Ascending aorta (tissue), 2 donors: Measurements from ENCODE around the gene ANGPTL5. TPM values are rescaled to one million over a fixed set of nuclear protein-coding genes. Genes with fewer than 3 reads are reported as not detected.
A peak's percentile ranks its signal among the peaks of the same experiment; 100 is the strongest.

Experiments used
- DNase-seq, 2 donors: peaks; one replicate each; pipeline ENCODE4 v3.0.0-alpha.2; 2019; ENCODE audit warnings: low spot score in 2 of 2
- H3K27ac ChIP-seq, 2 donors: fragments of 200-600 bp; sonication (generic); one replicate each; pipeline ENCODE4 v1.5.1; 2016 to 2017; ENCODE audit warnings: mild to moderate bottlenecking in 1 of 2
- H3K27me3 ChIP-seq: fragments of 200-600 bp; sonication (generic); one replicate; pipeline ENCODE4 v1.5.1; 2017
- H3K36me3 ChIP-seq, 2 donors: fragments of 200-600 bp; sonication (generic); one replicate each; pipeline ENCODE4 v1.5.1; 2016
- H3K4me1 ChIP-seq, 2 donors: fragments of 200-600 bp; sonication (generic); one replicate each; pipeline ENCODE4 v1.5.1; 2016 to 2017; ENCODE audit warnings: mild to moderate bottlenecking in 1 of 2
- H3K4me3 ChIP-seq, 2 donors: fragments of 200-600 bp; sonication (generic); one replicate each; pipeline ENCODE4 v1.5.1; 2016 to 2017; ENCODE audit warnings: mild to moderate bottlenecking in 1 of 2
- H3K9me3 ChIP-seq, 2 donors: fragments of 200-600 bp; sonication (generic); one replicate each; pipeline ENCODE4 v1.5.1; 2016
- CTCF ChIP-seq, 3 experiments: fragments of 200-600 bp in 2 of 3; fragments of 450-650 bp in 1 of 3; sonication (generic) in 2 of 3; IDR thresholded peaks; one replicate each; pipeline ENCODE4 v1.5.1; 2016 to 2019; ENCODE audit warnings: antibody characterized with exemption in 3 of 3, mild to moderate bottlenecking in 1 of 3, moderate library complexity in 1 of 3
- intact Hi-C: fragments of 100-400 bp; cut with DNase I; formaldehyde crosslinking; loops from one replicate; pipeline ENCODE4 v1.15.1; 2023
- total RNA-seq: library from RNA; depleted of rRNA; stranded (reverse); fragments of >200 nt; gene quantifications from one replicate; pipeline ENCODE4 v1.1.0, GENCODE V29; 2016

The ANGPTL5 gene
- total RNA-seq, 1 donor from 2014 or later, result not detected

- Histone ChIP-seq H3K4me3 (peak overlapping the region; percentile 46 to 74), H3K36me3 (no peaks in the 10 kb centered on the region), H3K27me3 (no peaks in the 10 kb centered on the region), H3K9me3 (no peaks in the 10 kb centered on the region), H3K27ac (peak overlapping the region; percentile 86 to 97), H3K4me1 (peaks cover 6 to 9% of the 10 kb centered on the region in 2 donors)
- DNase-seq, result no peak
- intact Hi-C loops, result loop anchor here (2.0 to 10.0 kb wide), 6 partner anchors 196 to 1180 kb away; partner anchors contain the start of genes BIRC2, DCUN1D5, PGR and YAP1
- TF ChIP-seq CTCF (IDR thresholded peaks at IDR 0.05), result no peak
Measured at GRCh38 chr11:101914341-101914737, 2.0 kb downstream of the ANGPTL5 start.

- DNase-seq, result no peak
- Histone ChIP-seq H3K9me3 (no peaks in the 10 kb centered on the region), H3K4me3 (peak overlapping the region in 1 of 2 donors; percentile 74), H3K27ac (peak overlapping the region; percentile 86 to 97), H3K4me1 (peaks cover 6 to 9% of the 10 kb centered on the region in 2 donors), H3K36me3 (no peaks in the 10 kb centered on the region), H3K27me3 (no peaks in the 10 kb centered on the region)
- no peak for TF ChIP-seq CTCF (IDR thresholded peaks at IDR 0.05)
- intact Hi-C loops, result loop anchor here (2.0 to 10.0 kb wide), 6 partner anchors 197 to 1181 kb away; partner anchors contain the start of genes BIRC2, DCUN1D5, PGR and YAP1
Measured at GRCh38 chr11:101913656-101914055, 2.7 kb downstream of the ANGPTL5 start.

GRCh38 chr11:101912823-101913284 is 3.5 kb downstream of the ANGPTL5 start:
- no peak for TF ChIP-seq CTCF (IDR thresholded peaks at IDR 0.05)
- no peak for DNase-seq
- no peaks in the 10 kb centered on the region for H3K27me3 ChIP-seq
- no peak overlapping the region for H3K4me3 ChIP-seq
- H3K27ac ChIP-seq, result peak overlapping the region; percentile 86 to 97
- intact Hi-C loops, result loop anchor here (5.0 to 10.0 kb wide), 5 partner anchors 264 to 1182 kb away; partner anchors contain the start of genes BIRC2, DCUN1D5 and PGR
- H3K36me3 ChIP-seq, result no peaks in the 10 kb centered on the region
- H3K9me3 ChIP-seq, result no peaks in the 10 kb centered on the region
- H3K4me1 ChIP-seq, result peaks cover 6 to 9% of the 10 kb centered on the region in 2 donors

GRCh38 chr11:101909087-101909486 is 7.2 kb downstream of the ANGPTL5 start:
- peak overlapping the region; percentile 32 to 61 for H3K27ac ChIP-seq
- intact Hi-C loops, result no loop called here
- TF ChIP-seq CTCF (IDR thresholded peaks at IDR 0.05), result no peak
- H3K27me3 ChIP-seq, result no peaks in the 10 kb centered on the region
- H3K4me1 ChIP-seq, result peaks cover 3 to 4% of the 10 kb centered on the region in 2 donors
- no peak for DNase-seq
- H3K4me3 ChIP-seq, result no peak overlapping the region
- no peaks in the 10 kb centered on the region for H3K9me3 ChIP-seq
- no peaks in the 10 kb centered on the region for H3K36me3 ChIP-seq

- intact Hi-C loops, result no loop called here
- Histone ChIP-seq H3K27ac (no peak overlapping the region), H3K27me3 (no peaks in the 10 kb centered on the region), H3K4me3 (no peak overlapping the region), H3K4me1 (no peaks in the 10 kb centered on the region), H3K36me3 (no peaks in the 10 kb centered on the region), H3K9me3 (no peaks in the 10 kb centered on the region)
- no peak for TF ChIP-seq CTCF (IDR thresholded peaks at IDR 0.05)
- DNase-seq, result no peak
Measured at GRCh38 chr11:101907815-101908214, 8.5 kb downstream of the ANGPTL5 start.
